H9 (cell line): ENCODE measurements around the gene TTK. TPM values are rescaled to one million over a fixed set of nuclear protein-coding genes. Genes with fewer than 3 reads are reported as not detected.

Experiments
- DNase-seq: peaks from one replicate; pipeline ENCODE4 v3.0.0-alpha.2; 2017
- H2AFZ ChIP-seq: one replicate; pipeline ENCODE4 v1.6.1; 2013; ENCODE audit warnings: mild to moderate bottlenecking, low read length, control low read depth, moderate library complexity
- H2AK5ac ChIP-seq: 2 replicates; pipeline ENCODE4 v1.6.1; 2013; ENCODE audit warnings: low read length, control low read depth, mixed read lengths; ENCODE audit not compliant: insufficient read length
- H2BK120ac ChIP-seq: one replicate; pipeline ENCODE4 v1.6.1; 2013; ENCODE audit warnings: low read depth, mild to moderate bottlenecking, low read length, control low read depth, inconsistent platforms; ENCODE audit not compliant: poor library complexity, severe bottlenecking
- H2BK12ac ChIP-seq: 2 replicates; pipeline ENCODE4 v1.6.1; 2013; ENCODE audit warnings: low read length, control low read depth, mixed read lengths, low read depth; ENCODE audit not compliant: insufficient read length
- H2BK15ac ChIP-seq: 2 replicates; pipeline ENCODE4 v1.6.1; 2013; ENCODE audit warnings: low read depth, low read length, control low read depth
- H2BK20ac ChIP-seq: one replicate; pipeline ENCODE4 v1.6.1; 2013; ENCODE audit warnings: low read depth, mild to moderate bottlenecking, low read length, control low read depth, inconsistent platforms; ENCODE audit not compliant: poor library complexity, severe bottlenecking
- H2BK5ac ChIP-seq: 2 replicates; pipeline ENCODE4 v1.6.1; 2013; ENCODE audit warnings: low read length, control low read depth, mixed read lengths; ENCODE audit not compliant: insufficient read length
- H3K14ac ChIP-seq: 2 replicates; pipeline ENCODE4 v1.6.1; 2013; ENCODE audit warnings: low read length, control low read depth; ENCODE audit not compliant: insufficient read depth
- H3K18ac ChIP-seq: 2 replicates; pipeline ENCODE4 v1.6.1; 2013; ENCODE audit warnings: low read depth, mild to moderate bottlenecking, mixed read lengths, low read length, control low read depth; ENCODE audit not compliant: insufficient read length
- H3K23ac ChIP-seq: 2 replicates; pipeline ENCODE4 v1.6.1; 2013; ENCODE audit warnings: low read length, control low read depth, mixed read lengths, low read depth; ENCODE audit not compliant: insufficient read length
- H3K23me2 ChIP-seq: 2 replicates; pipeline ENCODE4 v1.6.1; 2013; ENCODE audit warnings: low read depth, mild to moderate bottlenecking, mixed read lengths, low read length, control low read depth; ENCODE audit not compliant: insufficient read length, poor library complexity, severe bottlenecking
- H3K27ac ChIP-seq: 2 replicates; pipeline ENCODE4 v1.5.1; 2013; ENCODE audit warnings: low read length, control low read depth, mixed read lengths, low read depth; ENCODE audit not compliant: insufficient read length
- H3K27me3 ChIP-seq: 2 replicates; pipeline ENCODE4 v1.6.1; 2013; ENCODE audit warnings: low read length, control low read depth, inconsistent platforms; ENCODE audit not compliant: insufficient read depth
- H3K4ac ChIP-seq: 2 replicates; pipeline ENCODE4 v1.6.1; 2013; ENCODE audit warnings: low read depth, mild to moderate bottlenecking, control low read depth, inconsistent platforms, low read length, moderate library complexity
- H3K4me1 ChIP-seq: 2 replicates; pipeline ENCODE4 v1.6.1; 2013; ENCODE audit warnings: low read length, control low read depth, inconsistent platforms; ENCODE audit not compliant: insufficient read depth
- H3K4me2 ChIP-seq: 2 replicates; pipeline ENCODE4 v1.6.1; 2013; ENCODE audit warnings: low read length, control low read depth, mixed read lengths; ENCODE audit not compliant: insufficient read length, insufficient read depth
- H3K56ac ChIP-seq: 2 replicates; pipeline ENCODE4 v1.6.1; 2013; ENCODE audit warnings: low read depth, mild to moderate bottlenecking, mixed read lengths, low read length, control low read depth; ENCODE audit not compliant: insufficient read length
- H3K79me1 ChIP-seq: 2 replicates; pipeline ENCODE4 v1.6.1; 2013; ENCODE audit warnings: low read depth, mild to moderate bottlenecking, moderate library complexity, low read length, control low read depth, inconsistent platforms; ENCODE audit not compliant: insufficient read depth, poor library complexity, severe bottlenecking
- H3K79me2 ChIP-seq: 2 replicates; pipeline ENCODE4 v1.6.1; 2013; ENCODE audit warnings: low read length, control low read depth, inconsistent platforms; ENCODE audit not compliant: insufficient read depth
- H3K9ac ChIP-seq: 2 replicates; pipeline ENCODE4 v1.6.1; 2013; ENCODE audit warnings: low read length, control low read depth, mixed read lengths; ENCODE audit not compliant: insufficient read length; ENCODE audit errors: extremely low read depth
- H3K9me3 ChIP-seq: one replicate; pipeline ENCODE4 v1.6.1; 2013; ENCODE audit warnings: low read depth, low read length, inconsistent platforms; ENCODE audit not compliant: control insufficient read depth
- H3T11ph ChIP-seq: one replicate; pipeline ENCODE4 v1.6.1; 2013; ENCODE audit warnings: mild to moderate bottlenecking, low read length, control low read depth, inconsistent platforms
- H4K20me1 ChIP-seq: one replicate; pipeline ENCODE4 v1.6.1; 2013; ENCODE audit not compliant: control insufficient read depth, insufficient read length, insufficient read depth
- H4K5ac ChIP-seq: 2 replicates; pipeline ENCODE4 v1.6.1; 2013; ENCODE audit warnings: low read depth, mild to moderate bottlenecking, mixed read lengths, low read length, control low read depth; ENCODE audit not compliant: insufficient read length
- H4K8ac ChIP-seq: replicated peaks from 2 replicates; pipeline ENCODE4 v1.6.1; 2013; ENCODE audit warnings: low read length, control low read depth, mixed read lengths, low read depth; ENCODE audit not compliant: insufficient read length
- H4K91ac ChIP-seq: 2 replicates; pipeline ENCODE4 v1.6.1; 2013; ENCODE audit warnings: low read depth, mild to moderate bottlenecking, moderate library complexity, mixed read lengths, low read length, control low read depth; ENCODE audit not compliant: insufficient read length
- H3K27ac Mint-ChIP-seq, 3 experiments: 2 replicates in 2 of 3; 3 replicates in 1 of 3; pipeline ENCODE4 v1.8.0; 2020 to 2021; ENCODE audit warnings: mixed read lengths in 3 of 3, mild to moderate bottlenecking in 1 of 3, moderate library complexity in 1 of 3
- H3K27me3 Mint-ChIP-seq: 2 replicates; pipeline ENCODE4 v1.8.0; 2021; ENCODE audit warnings: low read depth, mild to moderate bottlenecking, moderate library complexity, mixed read lengths
- H3K36me3 Mint-ChIP-seq, 3 experiments: 2 replicates in 2 of 3; 3 replicates in 1 of 3; pipeline ENCODE4 v1.8.0; 2020 to 2021; ENCODE audit warnings: low read depth in 3 of 3, mixed read lengths in 3 of 3; ENCODE audit not compliant: insufficient read depth in 1 of 3
- H3K4me1 Mint-ChIP-seq, 2 experiments: 2 replicates each; pipeline ENCODE4 v1.8.0; 2020; ENCODE audit warnings: mixed read lengths in 2 of 2
- H3K4me3 Mint-ChIP-seq, 2 experiments: 2 replicates in 1 of 2; 3 replicates in 1 of 2; pipeline ENCODE4 v1.8.0; 2020 to 2021; ENCODE audit warnings: mild to moderate bottlenecking in 2 of 2, mixed read lengths in 2 of 2, moderate library complexity in 1 of 2
- H3K9me3 Mint-ChIP-seq, 2 experiments: 2 replicates in 1 of 2; 3 replicates in 1 of 2; pipeline ENCODE4 v1.8.0; 2020; ENCODE audit warnings: mild to moderate bottlenecking in 2 of 2, mixed read lengths in 2 of 2, moderate library complexity in 1 of 2
- CTCF ChIP-seq: fragments of 200-600 bp; sonication (generic); conservative IDR thresholded peaks from 3 replicates; pipeline ENCODE4 v1.8.0; 2021; ENCODE audit warnings: antibody characterized with exemption, mild to moderate bottlenecking
- WGBS: extraction: QIAGEN DNeasy Blood & Tissue Kit; methylation state at CpG from one replicate; pipeline ENCODE4 v1.1.7; 2013; ENCODE audit warnings: missing lambda C conversion rate, low lambda C conversion rate, mixed read lengths; ENCODE audit not compliant: insufficient read length; ENCODE audit errors: extremely low coverage; 5-methylcytosine and 5-hydroxymethylcytosine counted together
- total RNA-seq: library from RNA; stranded (reverse); gene quantifications from 2 replicates; pipeline ENCODE4 v1.2.1, GENCODE V29; 2021

The TTK gene
- total RNA-seq, 1 experiment from 2014 or later = 47.5 TPM

DNA sequence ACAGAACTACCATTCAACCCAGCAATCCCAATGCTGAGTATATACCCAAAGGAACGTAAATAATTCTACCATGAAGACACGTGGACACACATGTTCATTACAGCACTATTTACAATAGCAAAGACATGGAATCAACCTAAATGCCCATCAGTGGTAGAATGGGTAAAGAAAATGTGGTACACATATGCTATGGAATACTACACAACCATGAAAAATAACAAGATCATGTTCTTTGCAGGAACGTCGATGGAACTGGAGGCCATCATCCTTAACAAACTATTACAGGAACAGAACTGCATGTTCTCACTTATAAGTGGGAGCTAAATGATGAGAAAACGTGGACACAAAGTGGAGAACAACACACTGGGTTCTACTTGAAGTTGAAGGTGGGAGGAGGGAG is 34.7 kb upstream of the TTK start:
- Histone ChIP-seq H3K27me3 (no peaks in the 10 kb centered on the region), H4K5ac (no peak overlapping the region), H3K9me3 (no peaks in the 10 kb centered on the region), H3K23me2 (no peaks in the 10 kb centered on the region), H2BK15ac (no peak overlapping the region), H3K79me2 (no peaks in the 10 kb centered on the region), H4K8ac (no peak overlapping the region), H3K9ac (no peak overlapping the region), H2BK12ac (no peak overlapping the region), H3K18ac (no peak overlapping the region), H3K4me1 (no peaks in the 10 kb centered on the region), H3K56ac (no peak overlapping the region), H3K4me2 (no peak overlapping the region), H2BK20ac (no peak overlapping the region), H3K23ac (no peak overlapping the region), H3K14ac (no peak overlapping the region), H4K91ac (no peak overlapping the region), H2BK120ac (no peak overlapping the region), H3K79me1 (no peaks in the 10 kb centered on the region), H2BK5ac (no peak overlapping the region), H3K4ac (no peak overlapping the region), H4K20me1 (no peaks in the 10 kb centered on the region), H2AK5ac (no peak overlapping the region), H3T11ph (no peak overlapping the region), H3K27ac (no peak overlapping the region), H2AFZ (no peak overlapping the region)
- Mint-ChIP-seq H3K4me1 (peaks cover 0 to 9% of the 10 kb centered on the region in 2 experiments; a peak in 1 of 4 replicates), H3K27me3 (no peaks in the 10 kb centered on the region), H3K4me3 (no peak overlapping the region), H3K36me3 (peaks cover 12 to 47% (median 21%) of the 10 kb centered on the region in 3 experiments), H3K9me3 (peaks cover 37 to 47% of the 10 kb centered on the region in 2 experiments), H3K27ac (no peak overlapping the region)
- no peak for TF ChIP-seq CTCF
- WGBS = no CpG with 5 or more reads among the region's 5 CpGs
- no peak for DNase-seq
